NCI-H146 (cell line): ENCODE measurements around the gene LRIF1.
"Not testable (repeated sequence)": the region's sequence is repeated elsewhere in the genome, so short reads cannot be mapped to it uniquely, and the experiment has no call there.

ENCODE experiments used
- DNase-seq: peaks from one replicate; lab custom pipeline; 2025; lab: John Stamatoyannopoulos, UW

LRIF1 gene

DNA sequence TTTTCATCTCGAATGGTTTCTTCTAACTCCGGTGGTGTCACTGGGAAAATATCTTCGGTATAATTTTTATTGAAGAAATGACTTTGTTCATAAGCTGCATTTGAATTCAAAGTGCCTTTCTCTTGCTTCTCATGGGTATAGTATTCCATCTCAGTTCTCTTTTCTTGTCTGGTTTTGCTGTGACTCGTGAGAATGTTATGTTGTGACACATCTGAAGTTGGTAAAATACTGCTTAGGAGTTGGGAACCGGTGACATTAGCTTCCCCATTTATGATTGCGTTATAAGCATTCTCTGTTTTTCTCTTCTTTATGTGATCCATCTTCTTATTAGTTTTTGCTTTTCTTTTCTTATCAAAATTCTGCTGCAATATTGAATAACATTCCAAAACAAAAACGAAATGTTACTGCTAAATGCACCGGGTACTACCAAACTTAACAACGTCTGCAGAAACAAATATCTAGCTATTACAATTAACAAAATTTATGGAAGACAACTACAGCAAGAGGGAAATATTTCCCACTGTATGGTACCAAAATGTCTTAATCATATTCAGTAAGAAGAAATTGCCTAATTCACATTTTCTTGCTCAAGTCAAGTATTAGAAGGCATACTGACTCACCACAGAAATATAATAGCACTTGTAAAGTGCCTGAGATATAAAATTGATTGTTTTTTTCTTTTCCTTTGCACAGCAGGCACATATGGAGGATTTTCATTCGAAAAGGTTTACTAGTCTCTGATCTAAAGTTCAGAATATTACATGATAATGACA, 15.5 kb downstream of the LRIF1 start:
- DNase-seq, result no peak

DNA sequence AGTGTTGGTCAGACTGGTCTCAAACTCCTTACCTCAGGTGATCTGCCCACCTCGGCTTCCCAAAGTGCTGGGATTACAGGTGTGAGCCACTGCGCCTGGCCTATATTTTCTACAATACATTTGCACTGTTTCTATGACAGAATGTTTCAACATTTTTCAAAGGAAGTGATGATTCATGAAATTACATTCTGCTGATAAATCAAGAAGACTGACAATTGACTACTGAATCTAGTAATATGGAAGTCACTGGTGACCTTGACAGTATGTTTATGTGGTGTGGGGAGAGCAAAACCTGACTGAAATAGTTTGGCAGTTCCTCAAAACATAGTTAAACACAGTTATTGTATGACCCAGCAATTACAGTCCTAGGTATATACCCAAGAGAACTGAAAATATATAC, 18.1 kb downstream of the LRIF1 start:
- DNase-seq, result no peak

DNA sequence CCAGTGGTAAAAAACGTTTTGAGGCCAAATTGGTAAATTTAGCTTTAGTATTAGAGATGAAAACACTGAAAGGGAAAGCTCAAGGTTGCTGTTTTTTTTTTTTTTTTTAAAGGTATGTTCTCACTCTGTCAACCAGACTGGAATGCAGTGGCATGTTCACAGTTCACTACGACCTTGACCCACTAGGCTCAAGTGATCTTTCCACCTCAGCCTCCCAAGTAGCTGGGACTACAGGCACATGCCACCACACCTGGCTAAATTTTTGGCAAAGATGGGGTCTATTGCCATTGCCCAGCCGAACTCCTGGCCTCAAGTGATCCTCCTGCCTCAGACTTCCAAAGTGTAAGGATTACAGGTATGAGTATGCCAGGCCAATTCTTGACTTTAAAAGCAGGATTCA, 18.9 kb downstream of the LRIF1 start:
- DNase-seq, result no peak

DNA sequence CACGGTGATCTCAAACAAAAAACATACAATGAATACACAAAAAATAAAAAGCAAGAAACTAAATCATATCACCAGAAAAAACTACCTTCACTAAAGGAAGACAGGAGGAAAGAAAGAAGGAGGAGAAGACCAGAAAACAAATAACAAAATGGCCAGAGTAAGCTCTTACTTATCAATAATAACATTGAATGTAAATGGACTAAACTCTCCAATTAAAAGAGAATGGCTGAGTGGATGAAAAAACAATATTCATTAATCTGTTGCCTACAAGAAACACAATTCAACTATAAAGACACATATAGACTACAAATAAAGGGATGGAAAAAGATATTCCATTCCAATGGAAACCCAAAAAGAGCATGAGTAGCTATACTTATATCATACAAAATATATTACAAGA, 27.2 kb downstream of the LRIF1 start:
- no peak for DNase-seq

DNA sequence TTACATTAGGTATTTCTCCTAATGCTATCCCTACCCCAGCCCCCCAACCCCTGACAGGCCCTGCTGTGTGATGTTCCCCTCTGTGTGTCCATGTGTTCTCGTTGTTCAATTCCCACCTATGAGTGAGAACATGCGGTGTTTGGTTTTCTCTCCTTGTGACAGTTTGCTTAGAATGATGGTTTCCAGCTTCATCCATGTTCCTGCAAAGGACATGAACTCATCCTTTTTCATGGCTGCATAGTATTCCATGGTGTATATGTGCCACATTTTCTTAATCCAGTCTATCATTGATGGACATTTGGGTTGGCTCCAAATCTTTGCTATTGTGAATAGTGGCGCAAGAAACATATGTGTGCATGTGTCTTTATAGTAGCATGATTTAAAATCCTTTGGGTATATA, 32.6 kb downstream of the LRIF1 start:
- not testable (repeated sequence) for DNase-seq

DNA sequence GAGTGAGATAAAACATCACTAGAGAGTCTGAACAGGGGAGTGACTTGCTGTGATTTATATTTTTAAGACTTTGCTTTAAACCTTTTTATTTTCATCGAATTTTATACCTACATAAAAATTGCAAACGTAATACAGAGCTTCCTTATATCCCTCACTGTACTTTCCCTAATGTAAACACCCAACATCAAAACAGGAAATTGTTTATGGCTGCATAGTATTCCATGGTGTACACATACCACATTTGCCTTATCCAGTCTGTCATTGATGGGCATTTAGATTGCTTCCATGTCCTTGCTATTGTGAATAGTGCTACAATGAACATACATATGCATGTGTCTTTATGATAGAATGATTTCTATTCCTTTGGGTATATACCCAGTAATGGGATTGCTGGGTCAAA, 34.8 kb downstream of the LRIF1 start:
- no peak for DNase-seq

DNA sequence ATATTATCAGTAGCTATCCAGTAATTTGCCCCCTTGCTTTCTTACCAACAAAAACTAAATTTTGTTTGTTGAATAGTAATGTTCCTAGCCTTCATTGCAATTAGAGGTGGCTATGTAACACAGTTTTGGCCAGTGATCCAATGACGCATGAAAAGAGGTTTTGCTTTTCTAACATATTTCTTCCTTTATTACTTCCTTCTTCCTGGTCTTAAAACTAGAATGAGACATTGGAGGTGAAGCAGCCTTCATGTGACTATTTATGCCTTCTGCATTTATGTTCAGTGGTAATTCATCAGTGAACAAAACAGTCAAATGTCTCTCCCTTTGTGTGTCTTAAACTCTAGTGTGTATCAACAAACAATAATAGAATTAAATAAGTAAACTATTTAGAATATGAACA, 35.5 kb downstream of the LRIF1 start:
- no peak for DNase-seq

DNA sequence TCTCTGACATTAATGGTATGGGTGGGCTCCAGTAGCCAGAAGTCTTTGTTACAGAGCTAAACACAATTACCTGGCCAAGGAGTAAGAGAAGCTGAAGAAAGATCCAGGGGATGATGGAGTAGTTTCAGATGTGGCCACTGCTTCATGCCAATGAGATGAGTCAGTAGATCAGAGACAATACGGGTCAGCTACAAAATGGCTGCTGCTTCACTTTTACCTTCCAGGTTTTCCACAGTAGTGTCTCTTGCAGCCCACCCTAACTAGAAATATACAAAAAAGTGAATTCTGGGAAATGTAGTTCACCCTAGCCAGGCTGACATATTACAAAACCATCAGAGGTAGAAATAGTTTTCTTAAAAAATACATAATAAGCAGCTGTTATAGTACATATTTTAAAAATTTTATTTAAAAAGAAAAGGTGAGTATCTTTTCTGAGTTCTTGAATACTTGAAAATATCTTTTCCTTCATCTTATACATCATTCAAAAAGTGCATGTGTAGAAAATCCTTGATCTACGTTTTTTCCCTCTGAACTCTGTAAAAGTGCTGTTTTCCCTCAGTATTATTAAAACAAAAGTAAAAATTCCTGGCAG, 36.1 kb downstream of the LRIF1 start:
- no peak for DNase-seq

DNA sequence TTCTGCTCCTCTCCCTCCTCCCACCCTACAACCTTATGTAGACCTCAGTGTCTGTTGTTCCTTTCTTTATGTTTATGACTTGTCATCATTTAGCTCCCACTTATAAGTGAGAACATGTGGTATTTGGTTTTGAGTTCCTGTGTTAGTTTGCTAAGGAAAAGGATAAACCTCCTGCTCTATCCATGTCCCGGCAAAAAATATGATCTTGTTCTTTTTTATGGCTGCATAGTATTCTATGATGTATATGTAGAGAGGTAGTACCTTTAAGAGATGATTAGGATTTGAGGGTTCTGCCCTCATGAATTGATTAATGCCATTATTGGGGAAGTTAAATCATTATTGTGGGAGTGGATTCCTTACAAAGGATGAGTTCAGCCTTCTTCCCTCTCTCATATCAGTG, 41.8 kb downstream of the LRIF1 start:
- no peak for DNase-seq

DNA sequence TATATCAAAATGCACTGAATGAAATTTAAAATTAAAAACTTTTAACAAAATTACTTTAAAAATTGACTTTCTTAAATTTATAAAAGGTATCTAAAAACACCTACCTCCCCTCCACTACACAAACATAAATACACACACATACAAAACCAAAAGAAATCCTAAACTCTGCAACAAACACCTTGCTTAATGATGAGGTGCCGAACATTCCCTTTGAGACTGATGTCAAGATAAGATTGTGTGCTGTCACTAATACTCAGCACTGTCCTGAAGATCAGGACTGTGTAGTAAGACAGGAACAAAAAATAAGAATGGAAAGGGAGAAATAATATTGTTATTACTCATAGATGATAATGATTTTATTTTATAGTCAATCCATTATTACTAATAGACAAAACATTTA, 45.7 kb downstream of the LRIF1 start:
- DNase-seq, result no peak

DNA sequence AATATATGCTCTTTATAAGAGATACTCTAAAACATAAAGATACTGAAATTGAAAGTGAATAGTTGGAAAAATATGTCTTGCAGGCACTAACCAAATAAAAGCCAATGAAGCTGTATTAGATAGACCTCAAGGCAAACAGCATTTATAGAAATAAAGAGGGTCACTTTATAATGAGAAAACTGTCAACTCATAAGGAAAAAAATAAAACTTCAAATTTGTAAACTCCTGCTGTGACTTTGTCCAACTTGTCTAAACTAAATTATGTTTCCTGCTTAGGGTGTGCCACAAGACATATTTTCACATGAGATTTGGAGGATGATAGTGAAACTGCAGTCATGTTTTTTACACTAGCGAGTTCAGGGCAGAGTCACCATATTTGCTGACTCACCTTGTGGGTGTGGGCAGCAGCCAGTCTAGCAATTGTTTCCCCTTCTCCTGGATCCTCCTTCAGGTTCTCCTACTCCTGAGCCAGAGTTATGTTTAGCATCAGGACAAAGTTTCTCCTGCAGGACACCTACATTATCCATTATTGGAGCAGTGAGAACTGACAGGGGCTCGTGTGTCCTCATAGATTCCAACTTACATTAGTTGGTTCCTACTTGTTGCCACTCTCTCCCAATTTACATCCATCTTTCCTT, 46.9 kb downstream of the LRIF1 start:
- no peak for DNase-seq

DNA sequence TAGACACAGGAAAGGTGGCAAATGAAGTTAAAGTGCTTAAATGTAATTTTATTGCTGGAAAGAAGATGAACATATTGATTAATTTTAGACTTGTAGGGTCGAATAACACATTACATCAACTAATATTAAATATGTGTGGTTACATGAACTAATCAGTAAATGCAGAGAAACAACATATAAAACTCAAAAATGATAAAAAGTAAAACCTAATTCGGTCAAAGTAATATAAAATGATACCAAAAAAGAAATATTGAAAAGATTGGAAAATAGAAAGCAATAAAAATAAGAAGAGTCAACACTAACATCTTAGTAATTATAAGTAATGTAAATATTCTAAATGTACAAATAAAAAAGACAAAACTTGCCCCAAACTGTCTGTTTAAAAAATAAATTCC, 47.5 kb downstream of the LRIF1 start:
- DNase-seq, result no peak

DNA sequence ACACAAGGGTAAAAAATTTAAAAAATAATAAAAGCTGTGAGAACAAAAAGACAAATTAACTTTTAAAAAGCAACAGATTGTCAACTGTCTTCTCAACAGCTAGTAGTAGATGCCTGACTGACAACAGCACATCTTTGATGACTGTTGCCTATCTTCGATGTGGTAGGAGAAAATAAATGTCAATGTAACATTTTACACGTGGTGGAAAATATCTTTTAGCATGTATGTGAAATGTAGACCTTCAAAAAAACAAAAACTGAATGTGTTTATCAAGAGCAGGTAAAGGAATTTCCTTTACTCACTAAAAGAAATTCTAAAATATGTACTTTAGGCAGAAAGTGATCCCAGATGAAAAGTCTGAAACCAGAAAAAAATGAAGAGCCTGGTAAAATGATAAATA, 47.9 kb downstream of the LRIF1 start:
- DNase-seq, result no peak

DNA sequence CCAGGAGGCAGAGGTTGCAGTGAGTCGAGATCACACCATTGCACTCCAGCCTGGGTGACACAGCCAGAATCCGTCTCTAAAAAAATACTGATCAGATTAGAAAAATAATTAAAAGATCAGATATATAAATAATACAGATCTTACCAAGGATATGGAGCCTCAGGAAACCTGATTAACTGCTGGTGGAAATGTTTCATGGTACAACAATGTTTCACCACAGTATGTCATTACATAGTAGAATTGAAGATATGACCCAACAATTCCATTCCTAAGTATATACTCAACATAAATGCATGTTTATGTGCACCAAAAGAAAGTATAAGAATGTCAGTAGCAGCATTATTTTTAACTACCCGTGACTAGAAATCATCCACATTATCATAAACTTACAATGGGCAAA, 49.0 kb downstream of the LRIF1 start:
- DNase-seq, result no peak

DNA sequence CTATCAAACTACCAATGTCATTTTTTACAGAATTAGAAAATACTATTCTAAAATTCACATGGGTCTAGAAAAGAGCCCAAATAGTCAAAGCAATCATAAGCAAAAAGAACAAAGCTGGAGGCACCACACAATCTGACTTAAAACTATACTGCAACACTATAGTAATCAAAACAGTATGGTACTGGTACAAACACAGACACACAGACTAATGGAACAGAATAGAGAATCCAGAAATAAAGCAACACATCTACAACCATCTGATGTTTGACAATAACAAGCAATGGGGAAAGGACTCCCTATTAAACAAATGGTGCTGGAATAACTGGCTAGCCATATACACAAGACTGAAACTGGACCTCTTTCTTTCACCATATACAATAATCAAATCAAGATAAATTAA, 50.9 kb downstream of the LRIF1 start:
- DNase-seq, result no peak

DNA sequence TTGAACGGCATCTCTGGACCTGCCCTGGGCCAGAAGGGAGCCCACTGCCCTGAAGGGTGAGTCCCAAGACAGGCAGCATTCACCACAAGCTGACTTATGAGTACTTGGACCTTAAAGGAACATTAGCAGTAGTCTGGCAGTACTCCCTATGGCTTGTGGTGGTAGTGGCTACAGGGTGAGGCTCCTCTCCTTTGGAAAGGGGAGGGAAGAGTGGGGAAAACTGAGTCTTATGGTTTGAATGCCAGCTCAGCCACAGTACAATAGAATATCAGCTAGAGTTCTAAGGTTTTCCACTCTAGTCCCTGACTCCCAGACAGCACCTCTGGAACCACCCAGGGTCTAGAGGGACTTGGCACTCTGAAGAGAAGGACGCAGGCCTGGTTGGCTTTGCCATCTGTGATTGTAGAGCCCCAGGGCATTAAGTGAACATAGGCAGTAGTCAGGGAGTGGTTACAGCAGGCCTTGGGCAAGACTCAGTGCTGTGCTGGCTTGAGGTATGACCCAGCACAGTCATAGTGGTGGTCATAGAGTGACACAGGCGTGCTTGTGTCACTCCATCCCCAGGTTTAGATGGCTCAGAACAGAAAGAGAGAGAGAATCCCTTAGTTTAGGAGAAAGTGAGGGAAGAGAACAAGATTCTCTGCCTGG, 59.7 kb downstream of the LRIF1 start:
- no peak for DNase-seq

DNA sequence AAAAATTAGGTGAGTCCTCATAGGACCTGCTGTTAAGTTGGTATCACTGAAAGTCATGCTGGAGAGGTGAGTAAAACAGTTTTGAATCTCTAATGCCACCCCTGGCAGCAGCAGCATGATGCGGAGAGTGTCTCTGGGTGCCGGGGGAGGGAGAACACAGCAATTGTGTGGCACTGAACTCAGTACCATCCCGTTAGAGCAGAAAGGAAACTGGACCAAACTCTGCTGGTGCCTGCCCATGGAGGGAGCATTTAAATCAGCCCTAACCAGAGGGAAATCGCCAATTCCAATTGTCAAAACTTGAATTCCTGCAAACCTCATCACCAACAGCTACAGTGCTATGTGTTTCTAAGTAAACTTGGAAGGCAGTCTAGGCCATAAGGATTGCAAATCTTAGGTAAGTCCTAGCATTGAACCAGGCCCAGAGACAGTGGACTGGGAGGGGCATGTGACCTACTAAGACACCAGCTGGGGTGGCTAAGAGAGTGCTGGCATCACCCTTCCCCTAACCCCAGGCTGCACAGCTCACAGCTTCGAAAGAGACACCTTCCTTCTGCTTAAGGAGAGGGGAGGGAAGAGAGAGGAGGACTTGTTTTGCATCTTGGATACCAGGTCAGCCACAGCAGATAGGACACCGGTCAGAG, 60.8 kb downstream of the LRIF1 start:
- DNase-seq, result no peak

DNA sequence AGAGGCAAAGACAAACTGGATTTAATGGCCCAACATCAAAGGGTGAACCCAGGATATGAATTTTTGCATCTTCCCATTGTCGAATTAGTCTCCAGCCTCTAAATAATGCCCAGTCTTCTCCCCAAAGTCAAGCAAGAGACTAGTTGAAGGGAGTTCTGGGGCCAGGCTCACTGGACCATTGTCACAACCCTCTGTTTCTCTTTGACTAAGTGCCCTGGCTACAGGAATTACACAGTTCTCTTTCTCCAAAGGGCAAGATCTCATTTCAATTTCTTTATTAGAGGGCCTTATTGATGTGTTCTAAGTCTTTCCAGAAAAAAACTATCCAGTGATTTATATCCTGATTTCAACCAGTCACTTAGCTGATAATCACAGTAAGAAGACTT, 64.3 kb downstream of the LRIF1 start:
- DNase-seq, result no peak

DNA sequence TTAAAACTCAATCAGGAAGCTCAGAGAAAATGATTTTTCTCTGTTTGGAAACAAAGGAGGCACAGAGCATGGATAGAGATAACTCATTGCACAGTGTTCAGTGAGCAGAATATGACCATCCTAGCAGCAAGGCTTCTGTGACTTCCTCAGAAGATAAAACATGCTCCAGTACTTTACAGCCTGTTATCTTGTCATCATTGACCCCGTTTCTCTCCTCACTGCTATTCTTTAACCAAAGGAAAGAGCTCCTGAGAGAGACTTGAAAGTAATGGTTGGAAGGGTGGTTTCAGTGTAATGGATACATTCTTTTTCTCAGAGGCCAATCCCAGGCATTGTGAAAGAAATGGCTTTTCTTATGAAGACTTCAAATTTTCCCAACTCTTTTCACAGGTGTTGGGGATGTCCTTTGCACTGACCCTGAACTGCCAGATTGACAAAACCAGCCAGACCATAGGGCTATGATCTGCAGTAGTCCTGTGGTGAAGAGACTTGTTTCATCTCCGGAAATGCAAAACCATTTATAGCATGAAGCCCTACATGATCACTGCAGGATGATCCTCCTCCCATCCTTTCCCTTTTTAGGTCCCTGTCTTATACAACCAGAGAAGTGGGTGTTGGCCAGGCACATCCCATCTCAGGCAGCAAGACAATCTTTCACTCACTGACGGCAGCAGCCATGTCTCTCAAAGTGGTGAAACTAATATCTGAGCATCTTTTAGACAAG, 64.8 kb downstream of the LRIF1 start:
- no peak for DNase-seq

DNA sequence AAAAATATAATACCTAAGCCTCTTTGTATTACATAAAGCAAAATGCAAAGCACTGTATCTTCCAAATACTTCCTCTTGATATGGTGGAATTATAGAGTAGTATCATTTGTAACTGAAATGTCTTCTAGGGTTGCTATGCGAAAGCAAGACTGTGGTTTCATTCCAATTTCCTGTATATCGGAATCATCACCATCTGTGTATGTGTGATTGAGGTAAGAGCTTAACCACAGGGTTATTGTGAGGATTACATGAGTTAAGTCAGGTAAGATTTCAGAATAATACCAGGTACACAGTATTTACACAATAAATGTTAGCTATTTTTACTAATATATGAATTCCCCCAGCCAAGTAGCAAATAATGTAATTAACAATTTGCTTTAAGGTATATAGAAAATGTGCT, 66.0 kb downstream of the LRIF1 start:
- no peak for DNase-seq
